Measurements from ENCODE around the gene ZNF557.

ZNF557 gene

DNA sequence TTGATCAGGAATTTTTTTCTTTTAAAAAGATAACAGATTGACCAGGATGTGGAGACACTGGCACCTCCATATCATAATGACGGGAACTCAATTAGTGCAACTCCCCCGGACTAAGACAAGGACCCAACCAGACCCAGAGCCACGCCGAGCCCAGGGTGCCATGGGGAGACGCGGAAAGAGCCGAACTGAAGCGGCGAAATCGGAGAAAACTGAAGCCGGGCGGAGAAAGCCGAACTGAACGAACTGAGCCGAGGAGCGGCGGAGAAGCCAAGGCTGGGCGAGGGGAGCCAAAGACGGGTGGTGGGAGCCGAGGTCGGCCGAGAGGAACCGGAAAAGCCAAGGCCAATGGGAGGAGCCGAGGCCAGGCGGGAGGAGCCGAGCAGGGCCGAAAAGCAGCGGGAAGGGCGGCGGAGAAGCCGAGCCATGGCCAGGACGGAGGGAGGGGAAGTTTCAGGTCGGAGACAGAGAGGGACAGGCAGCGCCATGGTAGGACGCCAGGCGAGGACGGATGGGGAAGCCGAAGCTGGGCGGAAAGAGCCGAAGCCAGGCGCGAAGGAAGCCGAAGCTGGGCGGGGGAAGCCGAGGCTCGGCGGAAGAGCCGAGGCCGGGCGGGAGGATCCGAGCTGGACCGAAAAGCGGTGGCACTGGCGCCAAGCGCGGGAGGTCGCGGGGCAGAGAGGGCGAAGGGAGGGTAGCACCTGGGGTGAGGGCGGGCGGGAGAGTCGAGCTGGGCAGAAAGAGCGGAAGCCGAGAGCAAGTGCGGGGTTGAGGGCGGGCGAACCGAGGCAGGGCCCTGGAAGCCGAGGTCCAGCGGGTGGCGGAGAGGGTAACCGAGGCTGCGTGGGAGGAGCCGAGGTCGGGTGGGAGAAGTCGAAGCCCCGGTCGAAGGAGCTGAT lies 29.4 kb downstream of the ZNF557 start (continued):
- TF ChIP-seq, protein P1, sequence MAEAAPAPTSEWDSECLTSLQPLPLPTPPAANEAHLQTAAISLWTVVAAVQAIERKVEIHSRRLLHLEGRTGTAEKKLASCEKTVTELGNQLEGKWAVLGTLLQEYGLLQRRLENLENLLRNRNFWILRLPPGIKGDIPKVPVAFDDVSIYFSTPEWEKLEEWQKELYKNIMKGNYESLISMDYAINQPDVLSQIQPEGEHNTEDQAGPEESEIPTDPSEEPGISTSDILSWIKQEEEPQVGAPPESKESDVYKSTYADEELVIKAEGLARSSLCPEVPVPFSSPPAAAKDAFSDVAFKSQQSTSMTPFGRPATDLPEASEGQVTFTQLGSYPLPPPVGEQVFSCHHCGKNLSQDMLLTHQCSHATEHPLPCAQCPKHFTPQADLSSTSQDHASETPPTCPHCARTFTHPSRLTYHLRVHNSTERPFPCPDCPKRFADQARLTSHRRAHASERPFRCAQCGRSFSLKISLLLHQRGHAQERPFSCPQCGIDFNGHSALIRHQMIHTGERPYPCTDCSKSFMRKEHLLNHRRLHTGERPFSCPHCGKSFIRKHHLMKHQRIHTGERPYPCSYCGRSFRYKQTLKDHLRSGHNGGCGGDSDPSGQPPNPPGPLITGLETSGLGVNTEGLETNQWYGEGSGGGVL (tag by site-specific recombination; IDR thresholded peaks at IDR 0.05) = peak; percentile 98
- TF ChIP-seq ZFP3 (tag by site-specific recombination; IDR thresholded peaks at IDR 0.05; ENCODE audit: low read depth) = no peak
- peak; percentile 79 for TF ChIP-seq GLIS1 (tag by site-specific recombination; IDR thresholded peaks at IDR 0.05)
- TF ChIP-seq, protein P2, sequence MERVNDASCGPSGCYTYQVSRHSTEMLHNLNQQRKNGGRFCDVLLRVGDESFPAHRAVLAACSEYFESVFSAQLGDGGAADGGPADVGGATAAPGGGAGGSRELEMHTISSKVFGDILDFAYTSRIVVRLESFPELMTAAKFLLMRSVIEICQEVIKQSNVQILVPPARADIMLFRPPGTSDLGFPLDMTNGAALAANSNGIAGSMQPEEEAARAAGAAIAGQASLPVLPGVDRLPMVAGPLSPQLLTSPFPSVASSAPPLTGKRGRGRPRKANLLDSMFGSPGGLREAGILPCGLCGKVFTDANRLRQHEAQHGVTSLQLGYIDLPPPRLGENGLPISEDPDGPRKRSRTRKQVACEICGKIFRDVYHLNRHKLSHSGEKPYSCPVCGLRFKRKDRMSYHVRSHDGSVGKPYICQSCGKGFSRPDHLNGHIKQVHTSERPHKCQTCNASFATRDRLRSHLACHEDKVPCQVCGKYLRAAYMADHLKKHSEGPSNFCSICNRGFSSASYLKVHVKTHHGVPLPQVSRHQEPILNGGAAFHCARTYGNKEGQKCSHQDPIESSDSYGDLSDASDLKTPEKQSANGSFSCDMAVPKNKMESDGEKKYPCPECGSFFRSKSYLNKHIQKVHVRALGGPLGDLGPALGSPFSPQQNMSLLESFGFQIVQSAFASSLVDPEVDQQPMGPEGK (tag by site-specific recombination; IDR thresholded peaks at IDR 0.05) = peak; percentile 92
- peak; percentile 94 for TF ChIP-seq EGR2 (tag by site-specific recombination; IDR thresholded peaks at IDR 0.05; ENCODE audit: low read depth)
- peak; percentile 86 for TF ChIP-seq ZNF692 (tag by site-specific recombination; IDR thresholded peaks at IDR 0.05)
- peak; percentile 90 for TF ChIP-seq ZEB2 (tag by site-specific recombination; IDR thresholded peaks at IDR 0.05)
- TF ChIP-seq ZBTB8A (tag by site-specific recombination; IDR thresholded peaks at IDR 0.05) = peak; percentile 43
- peak; percentile 7; the same call in 1 of the 2 replicates for TF ChIP-seq ZNF394 (tag by site-specific recombination; IDR thresholded peaks at IDR 0.05; ENCODE audit: borderline replicate concordance)
- TF ChIP-seq ZBTB17 (tag by site-specific recombination; IDR thresholded peaks at IDR 0.05) = peak; percentile 95
- TF ChIP-seq ZNF2 (tag by site-specific recombination; IDR thresholded peaks at IDR 0.05) = peak; percentile 59; the same call in 1 of the 2 replicates
- no peak for TF ChIP-seq MEIS1 (CRISPR knock-in tag; IDR thresholded peaks at IDR 0.05; ENCODE audit: borderline replicate concordance)
- peak; percentile 70; the same call in 1 of the 2 replicates for TF ChIP-seq BCL11B (tag by site-specific recombination; IDR thresholded peaks at IDR 0.05; ENCODE audit: low read depth)
- 0 out of 2 replicates have a peak, but pooled peaks have one; percentile 14 for TF ChIP-seq ZBTB48 (tag by site-specific recombination; IDR thresholded peaks at IDR 0.05)
- no peak for TF ChIP-seq ZNF37A (tag by site-specific recombination; IDR thresholded peaks at IDR 0.05)
- TF ChIP-seq YY1 (tag by site-specific recombination; IDR thresholded peaks at IDR 0.05) = no peak; the same call in 1 of the 2 replicates
- TF ChIP-seq ZNF391 (tag by site-specific recombination; IDR thresholded peaks at IDR 0.05; ENCODE audit: borderline replicate concordance, low read depth) = no peak
- peak; percentile 70; the same call in 1 of the 2 replicates for TF ChIP-seq KLF1 (tag by site-specific recombination; IDR thresholded peaks at IDR 0.05)
- TF ChIP-seq ZNF560 (tag by site-specific recombination; IDR thresholded peaks at IDR 0.05; ENCODE audit: borderline replicate concordance) = no peak
- peak; percentile 79 for TF ChIP-seq ZNF366 (tag by site-specific recombination; conservative IDR thresholded peaks at IDR 0.05)
- peak; percentile 33; the same call in 1 of the 2 replicates for TF ChIP-seq ZIC2 (tag by site-specific recombination; IDR thresholded peaks at IDR 0.05)

- ChIA-PET CTCF (interaction anchor here (0.6 to 5.1 kb wide), 9 partner anchors 10 to 1059 kb away, joined by 3 to 70 read pairs (median 3); no protein-coding TSS in a partner anchor), POLR2A (interaction anchor here (0.6 to 1.9 kb wide), 22 partner anchors 11 to 821 kb away, joined by 3 to 30 read pairs (median 4); partner anchors contain the start of genes INSR, MBD3L5 and ZNF557)
- peak overlapping the region; percentile 89 for H3K27ac ChIP-seq (ENCODE audit: extremely low read depth, low read depth, low read length)
- peak overlapping the region; percentile 51 for H3K4me3 ChIP-seq (ENCODE audit: low read depth, low read length)
- no peaks in the 10 kb centered on the region for H3K36me3 ChIP-seq (ENCODE audit: control insufficient read depth in 2 of 2, insufficient read depth in 1 of 2, low read length in 2 of 2)
- H3K4me1 ChIP-seq (ENCODE audit: control insufficient read depth, insufficient read depth, low read length) = no peaks in the 10 kb centered on the region
- no peaks in the 10 kb centered on the region for H3K9me3 ChIP-seq (ENCODE audit: control insufficient read depth, insufficient read depth, low read depth, low read length)
- TF ChIP-seq SCRT2 (tag by site-specific recombination; IDR thresholded peaks at IDR 0.05) (no peak), SP2 (tag by site-specific recombination; IDR thresholded peaks at IDR 0.05) (no peak), ZNF473 (tag by site-specific recombination; IDR thresholded peaks at IDR 0.05) (no peak), ZBTB48 (tag by site-specific recombination; IDR thresholded peaks at IDR 0.05) (0 out of 2 replicates have a peak, but pooled peaks have one; percentile 9), ZNF596 (tag by site-specific recombination; IDR thresholded peaks at IDR 0.05) (no peak), ZNF214 (tag by site-specific recombination; IDR thresholded peaks at IDR 0.05; ENCODE audit: borderline replicate concordance) (no peak), PRDM10 (tag by site-specific recombination; IDR thresholded peaks at IDR 0.05) (peak; percentile 87), PRDM1 (tag by site-specific recombination; IDR thresholded peaks at IDR 0.05) (no peak)
Measured at GRCh38 chr19:7099597-7099921, 30.1 kb downstream of the ZNF557 start.

All from HEK293 (cell line).